Stimulated activated CD4-positive, alpha-beta T cell treated with anti-CD3 and anti-CD28 coated beads, Interleukin-12 subunit alpha, Interleukin-12 subunit beta, amount 100 ng/mL, for 48 hours (primary cell): ENCODE results near the gene TADA2B.

Experiments
- DNase-seq, 3 donors: peaks; one replicate each; pipeline ENCODE4 v3.0.0-alpha.2; 2020; ENCODE audit warnings: low read depth in 2 of 3, low spot score in 1 of 3

The TADA2B gene

GRCh38 chr4:7017446-7018048 is 25.6 kb upstream of the TADA2B start:
- DNase-seq = no peak

- DNase-seq = no peak
These were observed 24.9 kb upstream of the TADA2B start for GRCh38 chr4:7018281-7018680.

- no peak for DNase-seq
These were observed 23.8 kb upstream of the TADA2B start for GRCh38 chr4:7019367-7019766.

- DNase-seq = no peak
These were observed 22.9 kb upstream of the TADA2B start for GRCh38 chr4:7020290-7020689.

- DNase-seq = no peak
These were observed 22.3 kb upstream of the TADA2B start for GRCh38 chr4:7020856-7021255.

GRCh38 chr4:7021355-7021754 is 21.8 kb upstream of the TADA2B start:
- DNase-seq = no peak

- DNase-seq = no peak
These were observed 21.1 kb upstream of the TADA2B start for GRCh38 chr4:7021930-7022664.

- no peak for DNase-seq
These were observed 19.7 kb upstream of the TADA2B start for GRCh38 chr4:7023486-7023885.

- no peak for DNase-seq
These were observed 19.3 kb upstream of the TADA2B start for GRCh38 chr4:7023901-7024300.

- no peak for DNase-seq
These were observed 18.8 kb upstream of the TADA2B start for GRCh38 chr4:7024336-7024890.

- no peak for DNase-seq
These were observed 18.1 kb upstream of the TADA2B start for GRCh38 chr4:7025040-7025602.

- DNase-seq = no peak
These were observed 17.1 kb upstream of the TADA2B start for GRCh38 chr4:7026107-7026506.

GRCh38 chr4:7027284-7027683 is 15.9 kb upstream of the TADA2B start:
- no peak for DNase-seq

- no peak for DNase-seq
These were observed 15.3 kb upstream of the TADA2B start for GRCh38 chr4:7027913-7028312.

- DNase-seq = no peak
These were observed 14.0 kb upstream of the TADA2B start for GRCh38 chr4:7029212-7029611.

GRCh38 chr4:7029921-7030320 is 13.3 kb upstream of the TADA2B start:
- DNase-seq = no peak

- no peak for DNase-seq
These were observed 12.3 kb upstream of the TADA2B start for GRCh38 chr4:7030856-7031255.

- DNase-seq = no peak
These were observed 11.4 kb upstream of the TADA2B start for GRCh38 chr4:7031558-7032449.

- DNase-seq = no peak
These were observed 10.6 kb upstream of the TADA2B start for GRCh38 chr4:7032596-7032995.

- DNase-seq = no peak
These were observed 8.7 kb upstream of the TADA2B start for GRCh38 chr4:7034262-7035081.

GRCh38 chr4:7037425-7037824 is 5.7 kb upstream of the TADA2B start:
- DNase-seq = no peak
